GM18511 (cell line): Measurements from ENCODE around the gene MYOM1.

Experiments
- ATAC-seq: cut with Tn5 transposase; IDR thresholded peaks from one replicate; pipeline ENCODE4 v1.9.1; 2021; ENCODE audit warnings: mild to moderate bottlenecking, moderate library complexity; ENCODE audit not compliant: unreplicated experiment

MYOM1 gene

DNA sequence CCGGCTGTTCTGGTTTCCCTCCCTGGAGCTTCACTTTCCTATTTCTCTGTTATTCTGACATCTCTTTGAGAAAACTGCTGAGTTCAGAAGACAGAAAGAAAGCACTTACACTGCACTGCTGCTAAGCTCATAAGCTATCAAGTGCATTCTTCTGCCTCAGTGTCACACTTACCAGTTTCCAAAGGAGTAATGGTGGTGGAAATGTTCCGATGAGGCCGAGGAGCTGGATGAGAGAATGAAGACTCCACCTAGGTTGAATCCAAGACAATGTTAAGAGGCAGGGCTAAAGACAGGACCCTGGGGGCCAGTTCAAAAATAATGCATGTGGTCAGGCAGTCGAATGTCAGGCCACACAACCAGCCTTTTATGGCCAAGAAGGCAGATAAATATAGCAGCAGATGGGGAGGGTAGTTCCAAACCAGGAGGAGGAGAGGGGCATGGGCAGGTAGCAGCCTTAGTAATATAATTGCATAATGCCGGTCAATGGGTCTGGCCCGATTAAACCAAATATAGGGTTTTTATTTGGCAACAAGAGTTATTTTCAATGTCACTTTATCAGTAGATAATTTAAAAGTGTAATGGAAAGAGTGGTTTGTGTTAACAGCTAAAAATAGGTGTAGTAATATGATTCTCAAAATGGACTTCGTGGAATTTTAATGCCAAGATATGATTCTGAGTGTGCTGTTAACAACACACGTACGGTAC is at the start of gene MYOM1:
Gene MYOM1, minus strand, starts transcription at position 338 of the 705 bp plus-strand sequence. CDS start 4,745 bp downstream, outside the sequence.
- ATAC-seq = no peak

DNA sequence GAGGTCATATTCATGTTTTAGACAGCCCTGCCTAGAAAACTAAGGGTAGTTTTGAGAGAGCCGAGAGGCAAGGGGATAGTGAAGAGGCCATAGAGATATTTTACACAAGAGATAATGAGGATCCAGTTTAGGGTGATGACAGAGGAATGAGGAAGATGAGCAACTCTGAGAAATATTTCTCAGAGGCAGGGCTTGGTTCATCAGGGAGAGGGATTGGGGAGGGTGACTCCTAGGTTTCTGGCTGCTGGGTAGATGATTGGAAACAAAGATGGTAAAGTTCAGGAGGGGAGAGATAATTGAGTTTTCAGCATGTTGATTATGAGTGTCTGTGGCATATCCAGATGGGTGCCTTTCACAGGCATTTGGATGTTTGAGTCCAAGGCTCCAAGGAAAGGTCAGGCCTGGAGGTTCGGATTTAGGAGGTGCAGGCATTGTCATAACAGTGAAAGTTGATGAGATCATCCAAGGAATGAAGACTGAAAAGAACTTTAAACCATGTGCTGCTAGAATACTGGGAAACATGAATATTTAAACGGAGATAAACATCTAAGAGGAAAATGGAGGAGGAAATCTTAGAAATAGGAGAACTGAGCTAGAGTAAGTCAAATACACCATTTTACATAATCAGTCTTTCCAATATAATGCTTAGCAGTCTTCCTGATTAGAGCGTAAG is 49.6 kb upstream of the MYOM1 start:
- no peak for ATAC-seq

DNA sequence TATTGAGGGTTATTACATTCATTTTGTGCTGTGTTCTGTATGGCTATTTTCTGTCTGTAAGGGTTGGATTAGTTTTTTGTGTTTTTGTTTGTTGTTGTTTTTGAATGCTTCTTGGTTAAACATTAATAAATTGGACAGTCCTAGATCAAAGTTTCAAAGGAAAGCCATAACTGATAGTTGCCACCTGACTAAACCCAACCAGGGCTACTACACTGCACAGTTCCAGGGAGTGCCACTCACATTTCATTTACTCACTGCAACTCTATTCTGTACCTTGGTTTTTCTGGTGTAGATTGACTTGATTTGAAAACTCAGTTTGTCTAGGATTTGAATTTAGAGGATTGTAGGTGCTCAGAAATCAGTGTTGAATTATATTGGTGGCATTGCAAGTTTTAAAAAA is 48.5 kb upstream of the MYOM1 start:
- ATAC-seq = no peak

DNA sequence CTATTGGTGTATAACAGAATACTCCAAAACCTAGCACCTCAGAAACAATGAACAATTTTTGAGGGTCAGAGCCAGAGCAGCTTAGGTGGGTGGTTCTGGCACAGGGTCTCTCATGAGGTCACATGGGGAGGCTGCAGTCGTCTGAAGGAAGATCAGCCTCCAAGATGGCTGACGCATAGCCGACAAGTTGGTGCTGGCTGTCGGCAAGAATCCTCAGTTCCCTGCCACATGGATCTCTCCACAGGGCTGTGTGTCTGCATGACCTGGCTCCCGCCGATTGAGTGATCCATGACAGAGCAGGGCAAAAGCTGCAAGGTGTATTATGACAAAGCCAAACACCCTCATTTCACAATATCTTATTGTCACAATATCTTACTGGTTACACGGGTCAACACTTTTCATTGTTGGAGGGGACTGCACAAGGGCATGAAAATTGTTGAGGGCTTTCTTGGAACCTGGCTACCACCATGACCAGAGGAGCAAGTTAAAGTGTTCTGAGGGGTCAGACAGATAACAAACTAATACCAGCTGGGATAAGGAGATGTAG is 46.4 kb upstream of the MYOM1 start:
- ATAC-seq = no peak

DNA sequence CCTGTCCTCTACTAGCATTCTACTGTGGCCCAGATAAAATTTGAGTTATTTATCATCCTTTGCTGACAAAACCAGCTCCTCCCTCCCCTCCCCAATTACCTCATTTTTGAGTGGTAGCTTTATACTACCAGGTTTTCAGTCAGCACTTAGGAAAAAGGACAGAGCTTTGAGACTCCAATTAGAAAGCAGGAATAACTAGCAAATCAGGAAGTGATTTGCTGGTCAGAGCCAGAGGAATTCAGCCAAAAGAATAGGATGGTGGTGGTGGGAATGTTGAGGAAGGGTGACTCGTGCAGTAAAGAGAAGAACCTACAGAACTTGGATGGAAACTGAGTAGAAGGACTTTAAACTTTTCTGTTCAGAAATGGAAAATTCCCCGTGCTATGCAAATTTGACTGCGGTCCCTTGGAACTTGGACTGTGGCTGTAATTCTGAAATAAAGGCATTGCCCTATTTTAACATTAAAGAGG is 45.8 kb upstream of the MYOM1 start:
- ATAC-seq = no peak

DNA sequence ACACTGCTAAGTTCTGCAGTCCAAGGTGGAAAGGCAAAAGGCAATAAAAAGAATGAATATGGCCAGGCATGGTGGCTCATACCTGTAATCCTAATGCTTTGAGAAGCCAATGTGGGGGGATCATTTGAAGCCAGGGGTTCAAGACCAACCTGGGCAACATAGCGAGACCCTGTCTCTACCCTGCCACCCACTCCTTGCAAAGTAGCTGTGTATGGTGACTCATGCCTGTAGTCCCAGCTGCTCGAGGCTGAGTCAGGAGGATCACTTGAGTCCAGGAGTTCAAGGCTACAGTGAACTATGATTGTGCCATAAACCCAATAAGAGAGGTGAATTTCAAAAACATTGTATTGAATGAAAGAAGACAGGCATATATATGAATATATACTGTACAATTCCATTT is 44.6 kb upstream of the MYOM1 start:
- no peak for ATAC-seq

DNA sequence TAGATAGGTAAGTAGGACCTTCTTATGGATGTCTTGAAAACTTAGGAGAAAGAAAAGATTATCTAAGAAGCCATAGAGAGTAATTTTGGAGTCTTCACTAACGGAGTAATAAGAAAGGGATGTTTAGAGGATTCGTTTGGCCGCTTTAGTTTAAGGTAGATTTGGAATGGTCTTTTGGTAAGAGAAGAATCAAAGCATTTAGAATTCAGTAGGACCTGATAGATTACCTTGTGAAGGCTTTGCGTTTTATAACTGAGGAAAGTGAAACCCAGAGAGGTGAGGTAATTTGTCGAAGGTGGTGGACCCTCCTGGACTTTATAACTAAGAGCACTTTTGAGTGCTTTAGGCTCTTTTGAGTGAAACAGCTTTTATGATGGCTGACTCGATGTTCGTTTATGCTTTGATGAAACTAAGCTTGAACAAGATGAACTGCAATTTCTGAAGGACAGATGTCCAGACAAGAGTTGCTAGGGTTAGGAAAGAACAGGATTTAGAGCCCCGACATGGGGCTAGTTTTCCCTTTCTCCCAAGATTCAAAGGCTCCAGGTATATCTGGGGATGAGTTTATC is 43.4 kb upstream of the MYOM1 start:
- ATAC-seq = no peak

DNA sequence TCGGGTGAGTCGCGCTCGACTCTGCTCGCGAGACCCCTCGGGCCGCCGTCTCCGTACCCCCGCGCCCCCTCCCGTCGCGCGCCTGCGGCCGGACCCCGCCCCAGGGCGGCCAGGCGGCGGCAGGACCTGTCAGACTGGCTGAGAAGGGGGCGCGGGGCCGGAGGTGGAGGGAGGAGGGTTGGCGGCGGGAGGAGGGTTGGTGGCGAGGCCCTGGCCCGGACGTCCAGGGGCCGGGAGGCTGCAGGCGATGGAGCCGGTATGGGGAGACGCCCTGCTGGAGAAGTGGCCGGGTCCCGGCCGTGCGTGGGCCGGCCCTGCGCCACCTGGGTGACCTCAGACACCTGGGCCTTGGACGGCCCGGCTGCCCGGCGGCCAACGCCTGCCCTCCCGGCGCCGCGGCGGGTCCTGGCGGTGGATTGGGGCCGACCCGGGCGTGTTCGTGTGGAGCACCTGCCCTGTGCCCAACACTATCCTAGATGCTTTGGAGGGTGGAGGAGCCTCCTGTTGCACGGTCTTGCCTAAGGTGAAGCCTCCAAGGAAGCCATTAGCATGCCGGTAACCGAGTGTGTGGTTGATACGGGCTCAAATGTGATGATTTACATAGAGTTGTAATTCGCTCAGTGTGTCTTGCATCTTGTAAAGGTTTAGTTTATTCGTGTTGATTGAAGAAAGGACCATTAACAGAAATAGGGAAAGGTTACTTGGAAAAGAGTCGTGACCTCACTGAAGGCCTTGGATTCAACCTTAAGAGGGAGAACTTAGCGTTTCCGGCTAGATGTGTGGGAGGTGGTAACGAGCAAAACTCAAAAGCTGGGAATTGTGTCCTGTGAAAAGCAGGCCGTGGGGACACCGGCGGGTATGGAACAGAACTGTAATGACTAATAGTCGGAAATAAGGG is 42.7 kb upstream of the MYOM1 start:
- peak; percentile 44 for ATAC-seq

DNA sequence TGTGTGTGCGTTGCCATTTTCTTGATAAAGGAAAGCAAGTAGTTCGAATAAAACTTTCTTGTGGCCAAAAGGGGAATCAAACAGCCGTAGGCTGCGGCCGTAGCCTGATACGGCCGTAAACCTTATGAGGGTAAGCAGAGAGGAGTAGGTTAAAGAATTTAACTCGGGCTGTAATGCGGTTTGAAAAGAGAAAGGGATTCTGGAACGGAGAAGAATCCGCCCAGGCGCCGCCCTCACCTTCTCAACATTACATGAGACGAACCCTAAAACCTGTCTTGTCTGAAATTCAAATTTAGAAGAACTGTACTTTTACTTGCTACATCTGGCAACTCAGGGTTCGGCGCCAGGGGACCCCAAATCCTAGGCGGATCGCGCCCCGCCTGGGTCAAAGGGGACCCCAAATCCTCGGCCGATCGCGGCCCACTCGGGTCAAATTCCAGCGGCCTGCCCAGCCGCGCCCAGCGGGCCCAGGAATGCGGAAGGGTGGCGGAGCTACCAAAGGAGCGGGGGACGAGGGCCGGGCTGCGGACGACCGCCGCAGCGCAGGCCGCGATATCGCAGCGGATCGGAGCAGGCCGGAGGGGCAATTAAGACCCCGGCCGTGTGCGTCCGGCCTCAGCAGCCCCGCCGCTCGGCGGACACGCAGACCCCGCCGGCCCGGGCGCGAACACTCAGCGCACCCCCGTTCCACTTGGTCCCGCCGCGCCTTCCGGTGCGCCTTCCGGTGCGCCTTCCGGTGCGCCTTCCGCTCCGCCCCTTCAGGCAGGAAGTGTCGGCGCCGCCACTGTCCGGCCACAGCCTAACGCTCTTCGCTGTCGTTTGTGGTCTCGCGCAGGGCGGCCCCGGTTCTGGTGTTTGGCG is 41.8 kb upstream of the MYOM1 start, which contains the start of gene MYL12B:
Gene MYL12B, plus strand, starts transcription at position 761 of the 861 bp plus-strand sequence. CDS start 10,766 bp downstream, outside the sequence.
- peak; percentile 88 for ATAC-seq

DNA sequence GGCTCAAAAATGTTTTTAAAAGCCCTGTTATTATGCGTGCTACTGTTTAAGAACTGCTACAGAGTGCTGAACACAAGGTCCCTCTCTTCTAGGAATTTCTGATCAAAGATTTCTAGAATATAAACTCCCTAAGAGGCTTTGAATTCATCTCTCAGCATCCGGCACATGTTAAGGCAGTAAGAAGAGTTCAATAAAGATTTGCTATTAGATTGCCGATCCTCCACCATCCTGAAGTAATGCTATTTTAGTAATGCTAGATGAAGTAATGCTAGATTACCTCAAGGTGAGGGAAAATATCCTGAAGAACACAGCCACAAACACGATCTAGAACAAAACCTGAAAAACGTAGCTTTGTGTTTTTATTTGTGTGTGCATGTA is 41.2 kb upstream of the MYOM1 start:
- ATAC-seq = no peak

DNA sequence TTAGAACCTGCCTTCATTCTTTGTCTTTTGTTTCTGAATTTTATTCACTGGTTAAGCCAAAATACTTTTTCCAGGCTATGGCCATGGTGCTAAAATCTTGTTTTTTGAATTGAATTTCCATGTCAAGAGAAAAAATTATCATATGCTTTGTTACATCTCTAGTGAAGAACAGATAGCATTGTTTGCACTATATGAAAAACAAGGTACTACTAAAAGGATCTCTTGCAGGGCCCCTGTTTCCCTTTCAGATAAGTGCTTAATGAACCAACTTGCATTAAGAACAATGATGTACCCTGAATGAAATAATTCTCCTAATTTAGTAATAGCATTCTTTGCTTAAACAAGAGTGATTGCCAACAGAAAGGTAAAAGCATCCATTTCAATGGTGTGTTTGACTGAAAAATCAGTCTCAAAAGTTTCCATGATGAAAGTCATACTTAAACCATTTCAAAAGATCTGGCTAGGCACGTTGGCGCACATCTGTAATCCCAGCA is 37.9 kb upstream of the MYOM1 start:
- ATAC-seq = no peak

DNA sequence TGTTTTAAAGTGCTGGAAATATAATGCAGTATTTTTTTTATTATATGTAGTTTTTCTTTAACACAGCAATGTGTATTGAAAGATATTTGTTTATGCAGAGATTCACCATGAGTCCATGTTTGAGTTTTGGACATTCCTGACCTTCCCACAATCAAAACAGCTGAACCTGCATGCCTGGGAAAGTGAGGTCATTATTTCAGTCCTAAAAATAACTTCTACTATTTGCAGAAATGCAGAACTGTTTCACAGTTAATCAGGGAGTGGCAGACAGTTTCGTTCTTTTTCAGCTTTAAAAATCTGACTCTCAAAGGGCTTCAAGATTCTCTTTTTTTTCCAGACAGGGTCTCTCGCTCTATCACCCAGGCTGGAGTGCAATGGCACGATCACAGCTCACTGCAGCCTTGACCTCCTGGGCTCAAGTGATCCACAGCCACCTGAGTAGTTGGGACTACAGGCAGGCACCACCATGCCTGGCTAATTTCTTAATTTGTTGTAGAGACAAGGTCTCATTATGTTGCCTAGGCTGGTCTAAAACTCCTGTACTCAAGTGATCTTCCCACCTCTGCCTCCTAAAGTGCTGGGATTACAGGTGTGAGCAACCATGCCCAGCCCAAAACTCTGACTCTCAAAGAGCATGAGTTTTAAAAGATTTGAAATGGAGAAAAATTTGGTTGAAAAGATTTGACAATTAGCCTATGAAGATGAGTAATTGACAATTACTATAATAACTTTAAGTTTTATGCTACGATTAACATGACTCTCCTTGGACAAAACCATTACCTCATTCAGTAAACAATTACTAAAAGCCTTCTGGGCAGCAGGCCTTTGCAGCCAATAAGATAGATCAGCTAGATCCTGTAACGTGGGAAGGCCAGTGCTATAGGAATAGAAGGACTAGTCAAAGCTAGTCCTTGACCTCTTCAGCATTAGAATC is 37.2 kb upstream of the MYOM1 start:
- ATAC-seq = no peak

DNA sequence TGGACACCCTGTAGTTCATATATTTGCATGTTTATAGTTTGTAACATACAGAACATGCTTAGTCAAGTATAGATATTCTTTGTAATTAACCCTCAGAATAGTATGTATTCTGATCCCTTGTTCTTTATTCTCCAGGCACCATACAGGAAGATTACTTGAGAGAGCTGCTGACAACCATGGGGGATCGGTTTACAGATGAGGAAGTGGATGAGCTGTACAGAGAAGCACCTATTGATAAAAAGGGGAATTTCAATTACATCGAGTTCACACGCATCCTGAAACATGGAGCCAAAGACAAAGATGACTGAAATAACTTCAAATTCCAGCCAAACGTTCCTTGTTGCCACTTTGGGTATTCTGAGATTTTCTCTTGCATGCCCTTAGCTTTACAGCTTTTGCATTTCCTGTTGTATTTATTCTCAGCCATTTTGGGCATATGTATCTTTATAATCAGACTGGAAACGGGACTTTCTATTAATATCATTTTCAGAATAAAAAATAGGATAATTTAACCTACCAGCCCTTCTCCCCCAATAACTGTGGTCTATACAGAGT is 35.9 kb upstream of the MYOM1 start:
- no peak for ATAC-seq

DNA sequence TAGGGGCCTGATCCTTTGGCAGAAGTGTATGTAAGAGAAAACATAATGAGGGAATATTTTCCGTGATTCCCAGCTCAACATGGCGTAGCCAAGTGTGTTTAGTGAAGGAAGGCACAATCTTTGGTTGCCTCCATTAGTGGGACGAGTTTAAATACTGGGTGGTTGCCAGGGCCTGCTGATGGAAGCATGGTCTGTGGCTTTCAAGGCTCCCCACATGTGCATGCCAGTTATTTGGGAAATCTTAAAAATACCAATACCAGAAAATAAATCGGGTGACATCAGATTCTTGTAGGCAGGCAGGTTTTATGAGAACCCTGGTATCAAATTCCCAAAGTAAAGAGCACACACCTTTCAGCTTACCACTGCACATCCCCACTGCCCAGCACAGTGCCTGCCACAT is 35.0 kb upstream of the MYOM1 start:
- no peak for ATAC-seq

DNA sequence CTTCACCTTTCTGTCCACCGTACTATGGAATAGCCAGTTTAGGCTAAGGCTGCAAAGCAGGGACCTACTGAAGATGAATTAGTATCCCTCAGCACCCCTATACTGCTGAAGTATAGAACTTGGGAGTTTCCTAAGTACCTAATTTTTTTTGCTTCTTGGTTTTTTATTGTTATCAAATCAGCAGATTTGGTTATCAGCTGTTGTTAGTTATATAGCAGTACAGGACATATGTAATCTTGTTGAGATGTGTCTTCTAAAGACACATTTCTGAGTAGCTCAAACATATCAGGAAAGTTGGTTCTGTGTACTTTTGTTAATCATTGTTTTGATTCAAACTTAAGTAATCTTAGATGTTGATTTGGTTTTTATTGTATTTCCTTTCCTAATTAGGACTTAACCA is 33.1 kb upstream of the MYOM1 start:
- ATAC-seq = no peak

DNA sequence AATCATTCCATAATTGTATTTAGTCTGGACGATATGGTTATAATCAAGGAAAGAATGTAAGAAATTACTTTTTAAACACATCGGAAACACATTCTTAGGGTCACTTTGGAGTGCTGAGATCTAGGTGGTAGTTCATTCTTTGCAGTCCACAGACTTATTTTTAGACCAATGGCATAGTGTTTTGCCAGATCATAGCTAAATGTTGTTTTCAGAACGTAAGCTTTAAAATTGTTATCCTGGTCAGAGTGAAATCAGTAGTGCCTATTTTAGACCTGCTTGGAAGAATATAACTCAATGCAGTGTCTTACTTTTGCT is 32.2 kb upstream of the MYOM1 start:
- no peak for ATAC-seq

DNA sequence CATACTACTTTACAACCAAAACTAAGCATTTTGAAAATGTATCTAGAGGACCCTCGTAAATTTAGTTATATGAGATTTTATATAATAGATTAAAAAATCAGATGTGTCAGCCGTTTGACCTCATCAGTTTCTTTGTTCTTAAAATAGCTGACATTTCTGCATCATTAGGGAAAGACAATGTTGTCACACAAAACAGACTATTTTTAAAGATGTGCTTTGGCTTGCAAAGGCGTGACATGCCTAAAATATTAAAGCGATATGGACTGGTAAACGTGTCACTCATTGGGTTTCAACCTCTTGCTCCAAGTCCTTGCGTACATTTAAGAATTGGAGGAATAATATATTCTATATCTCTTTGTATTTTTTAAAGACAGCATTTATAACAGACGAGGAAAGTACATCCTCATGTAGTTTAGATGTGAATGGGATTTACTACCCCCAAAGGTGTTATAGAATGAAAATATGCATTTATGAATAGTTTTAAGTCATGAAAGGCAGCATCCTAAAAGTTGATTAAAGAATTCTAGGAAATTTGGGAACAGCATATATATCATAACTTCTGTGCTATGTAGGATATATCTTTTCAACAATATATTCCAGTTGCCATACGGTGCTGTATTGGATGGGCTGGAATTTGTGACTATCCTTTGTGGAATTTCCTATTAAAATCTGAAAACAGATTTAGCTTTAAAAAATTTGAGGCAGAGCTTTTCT is 31.6 kb upstream of the MYOM1 start:
- ATAC-seq = no peak
